ENCODE measurements around the gene DEXI. TPM values are rescaled to one million over a fixed set of nuclear protein-coding genes. Genes with fewer than 3 reads are reported as not detected.

Gene DEXI
- total RNA-seq, 4 donors from 2014 or later: 38.3 to 73.8 (median 56.1) TPM

- TF ChIP-seq CTCF (IDR thresholded peaks at IDR 0.05; ENCODE audit: low read depth): no peak
Observed at GRCh38 chr16:10906914-10907756, 35.1 kb downstream of the DEXI start.

- TF ChIP-seq CTCF (IDR thresholded peaks at IDR 0.05; ENCODE audit: low read depth): no peak
Observed at GRCh38 chr16:10906482-10906881, 35.8 kb downstream of the DEXI start.

- no peak for TF ChIP-seq CTCF (IDR thresholded peaks at IDR 0.05; ENCODE audit: low read depth)
Observed at GRCh38 chr16:10902999-10903398, 39.3 kb downstream of the DEXI start.

GRCh38 chr16:10897134-10897533 lies 45.1 kb downstream of the DEXI start:
- TF ChIP-seq CTCF (IDR thresholded peaks at IDR 0.05; ENCODE audit: low read depth): no peak

- no peak for TF ChIP-seq CTCF (IDR thresholded peaks at IDR 0.05; ENCODE audit: low read depth)
Observed at GRCh38 chr16:10896723-10897122, 45.5 kb downstream of the DEXI start.

GRCh38 chr16:10896165-10896564 lies 46.1 kb downstream of the DEXI start:
- TF ChIP-seq CTCF (IDR thresholded peaks at IDR 0.05; ENCODE audit: low read depth): no peak

GRCh38 chr16:10895053-10895946 lies 47.0 kb downstream of the DEXI start:
- TF ChIP-seq CTCF (IDR thresholded peaks at IDR 0.05; ENCODE audit: low read depth): no peak
